ENCODE measurements around the gene METTL2A.

DNA sequence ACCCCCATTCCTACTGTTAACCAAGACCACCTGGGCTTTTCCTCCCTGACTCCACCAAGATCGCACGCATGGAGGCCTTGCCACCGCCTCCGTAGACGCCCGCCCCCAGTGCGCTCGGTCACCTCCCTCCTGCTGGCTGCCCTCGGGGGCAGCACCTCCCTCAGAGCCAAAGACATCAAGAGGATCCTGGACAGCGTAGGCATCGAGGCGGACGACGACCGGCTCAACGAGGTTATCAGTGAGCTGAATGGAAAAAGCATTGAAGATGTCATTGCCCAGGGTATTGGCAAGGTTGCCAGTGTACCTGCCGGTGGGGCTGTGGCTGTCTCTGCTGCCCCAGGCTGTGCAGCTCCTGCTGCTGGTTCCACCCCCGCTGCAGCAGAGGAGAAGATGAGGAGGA lies 42.1 kb upstream of the METTL2A start:
- TF ChIP-seq, protein P1, sequence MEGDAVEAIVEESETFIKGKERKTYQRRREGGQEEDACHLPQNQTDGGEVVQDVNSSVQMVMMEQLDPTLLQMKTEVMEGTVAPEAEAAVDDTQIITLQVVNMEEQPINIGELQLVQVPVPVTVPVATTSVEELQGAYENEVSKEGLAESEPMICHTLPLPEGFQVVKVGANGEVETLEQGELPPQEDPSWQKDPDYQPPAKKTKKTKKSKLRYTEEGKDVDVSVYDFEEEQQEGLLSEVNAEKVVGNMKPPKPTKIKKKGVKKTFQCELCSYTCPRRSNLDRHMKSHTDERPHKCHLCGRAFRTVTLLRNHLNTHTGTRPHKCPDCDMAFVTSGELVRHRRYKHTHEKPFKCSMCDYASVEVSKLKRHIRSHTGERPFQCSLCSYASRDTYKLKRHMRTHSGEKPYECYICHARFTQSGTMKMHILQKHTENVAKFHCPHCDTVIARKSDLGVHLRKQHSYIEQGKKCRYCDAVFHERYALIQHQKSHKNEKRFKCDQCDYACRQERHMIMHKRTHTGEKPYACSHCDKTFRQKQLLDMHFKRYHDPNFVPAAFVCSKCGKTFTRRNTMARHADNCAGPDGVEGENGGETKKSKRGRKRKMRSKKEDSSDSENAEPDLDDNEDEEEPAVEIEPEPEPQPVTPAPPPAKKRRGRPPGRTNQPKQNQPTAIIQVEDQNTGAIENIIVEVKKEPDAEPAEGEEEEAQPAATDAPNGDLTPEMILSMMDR (IDR thresholded peaks at IDR 0.05 in 4 of 5, conservative IDR thresholded peaks at IDR 0.05 in 1 of 5), result no peak
- no peak for TF ChIP-seq POLR2A (IDR thresholded peaks at IDR 0.05)

All from gastrocnemius medialis (tissue), 4 donors.